T-helper 1 cell treated with Interleukin-12 subunit alpha and Interleukin-12 subunit beta and Interleukin-4 antibody, amounts not matched to agents 30 ng/mL and 1 ng/mL, for 36 hours (primary cell): ENCODE results near the gene CLASRP. TPM values are rescaled to one million over a fixed set of nuclear protein-coding genes. Genes with fewer than 3 reads are reported as not detected.

Experiments used
- intact Hi-C: fragments of 100-400 bp; cut with micrococcal nuclease; formaldehyde crosslinking; loops from one replicate; pipeline ENCODE4 v1.15.1; 2024
- total RNA-seq: library from RNA; stranded (reverse); gene quantifications from 2 replicates; pipeline ENCODE4 v1.2.3, GENCODE V29; 2022

Gene CLASRP
- total RNA-seq, 1 donor from 2014 or later, result 84.7 TPM

- intact Hi-C loops, result loop anchor here (1.0 to 2.0 kb wide), 7 partner anchors 19 to 156 kb away; partner anchors contain the start of genes CLASRP and GEMIN7
These were observed 20.6 kb downstream of the CLASRP start for GRCh38 chr19:45059258-45059965.

- intact Hi-C loops, result no loop called here
These were observed 23.1 kb downstream of the CLASRP start for GRCh38 chr19:45061965-45062364.

DNA sequence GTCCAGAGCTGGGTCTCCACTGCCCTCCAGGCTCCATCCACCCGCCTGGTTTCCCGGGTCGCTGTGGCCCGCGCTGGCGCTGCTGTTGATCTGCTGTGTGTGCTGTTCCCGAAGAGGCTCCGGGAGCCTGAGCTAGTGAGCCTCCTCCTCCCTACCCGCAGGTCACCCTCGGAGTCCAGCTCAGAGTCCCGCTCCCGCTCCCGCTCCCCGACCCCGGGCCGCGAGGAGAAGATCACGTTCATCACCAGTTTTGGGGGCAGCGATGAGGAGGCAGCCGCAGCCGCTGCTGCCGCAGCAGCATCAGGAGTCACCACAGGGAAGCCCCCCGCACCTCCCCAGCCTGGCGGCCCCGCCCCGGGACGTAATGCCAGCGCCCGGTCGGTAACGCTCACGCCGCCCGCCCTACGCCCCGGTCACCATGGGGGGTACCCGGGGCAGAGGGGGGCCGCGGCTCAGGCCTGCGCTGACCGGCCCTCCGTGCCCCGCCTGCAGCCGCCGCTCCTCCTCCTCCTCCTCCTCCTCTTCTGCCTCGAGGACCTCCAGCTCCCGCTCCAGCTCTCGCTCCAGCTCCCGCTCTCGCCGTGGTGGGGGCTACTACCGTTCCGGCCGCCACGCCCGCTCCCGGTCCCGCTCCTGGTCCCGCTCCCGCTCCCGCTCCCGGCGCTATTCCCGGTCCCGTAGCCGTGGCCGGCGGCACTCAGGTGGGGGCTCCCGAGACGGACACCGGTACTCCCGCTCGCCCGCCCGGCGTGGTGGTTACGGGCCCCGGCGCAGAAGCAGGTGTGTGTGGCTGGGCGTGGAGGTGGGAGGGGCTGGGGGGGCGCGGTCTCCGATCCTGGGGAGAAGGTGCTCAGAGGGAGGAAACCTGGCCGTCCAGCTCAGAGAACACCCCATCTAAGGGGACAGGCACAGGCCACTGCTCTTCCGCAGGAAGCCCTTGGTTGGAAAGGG, 25.3 kb downstream of the CLASRP start:
- intact Hi-C loops, result no loop called here

- intact Hi-C loops, result no loop called here
These were observed 28.2 kb downstream of the CLASRP start for GRCh38 chr19:45066921-45067661.

GRCh38 chr19:45068041-45068440, 29.2 kb downstream of the CLASRP start:
- intact Hi-C loops, result no loop called here

DNA sequence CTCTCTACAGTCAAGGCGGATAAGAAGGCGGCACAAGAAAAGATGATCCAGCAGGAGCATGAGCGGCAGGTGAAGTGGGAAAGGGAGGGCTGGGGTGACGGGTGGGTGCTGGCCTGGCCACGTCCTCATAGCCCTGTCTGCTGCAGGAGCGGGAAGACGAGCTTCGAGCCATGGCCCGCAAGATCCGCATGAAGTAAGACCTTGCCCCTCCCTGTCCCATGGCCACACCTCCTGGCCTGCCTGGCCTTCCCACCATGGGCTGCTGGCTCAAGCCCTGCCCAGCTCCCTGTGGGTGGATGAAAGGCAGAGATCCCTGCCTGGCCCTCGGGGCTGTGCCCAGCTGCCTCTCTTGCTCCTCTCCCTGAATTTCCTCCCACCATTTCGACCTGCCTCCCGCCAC, 30.2 kb downstream of the CLASRP start:
- intact Hi-C loops, result no loop called here

DNA sequence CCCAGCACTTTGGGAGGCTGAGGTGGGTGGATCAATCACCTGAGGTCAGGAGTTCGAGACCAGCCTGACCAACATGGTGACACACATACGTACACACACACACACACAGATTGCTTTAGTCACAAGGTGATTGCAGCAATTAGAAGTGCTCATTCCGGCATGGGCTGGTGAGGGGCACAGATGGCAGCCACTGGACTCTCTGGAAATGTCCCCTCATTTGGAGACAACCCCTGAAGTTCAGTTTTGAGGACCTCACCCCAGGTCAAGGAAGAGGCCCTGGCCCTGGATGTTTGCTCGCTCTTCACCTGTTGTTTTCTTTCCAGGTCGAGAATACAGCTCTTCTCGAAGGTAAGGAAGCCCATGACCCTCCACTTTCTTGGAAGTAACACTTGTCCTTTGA, 31.4 kb downstream of the CLASRP start:
- intact Hi-C loops, result no loop called here

DNA sequence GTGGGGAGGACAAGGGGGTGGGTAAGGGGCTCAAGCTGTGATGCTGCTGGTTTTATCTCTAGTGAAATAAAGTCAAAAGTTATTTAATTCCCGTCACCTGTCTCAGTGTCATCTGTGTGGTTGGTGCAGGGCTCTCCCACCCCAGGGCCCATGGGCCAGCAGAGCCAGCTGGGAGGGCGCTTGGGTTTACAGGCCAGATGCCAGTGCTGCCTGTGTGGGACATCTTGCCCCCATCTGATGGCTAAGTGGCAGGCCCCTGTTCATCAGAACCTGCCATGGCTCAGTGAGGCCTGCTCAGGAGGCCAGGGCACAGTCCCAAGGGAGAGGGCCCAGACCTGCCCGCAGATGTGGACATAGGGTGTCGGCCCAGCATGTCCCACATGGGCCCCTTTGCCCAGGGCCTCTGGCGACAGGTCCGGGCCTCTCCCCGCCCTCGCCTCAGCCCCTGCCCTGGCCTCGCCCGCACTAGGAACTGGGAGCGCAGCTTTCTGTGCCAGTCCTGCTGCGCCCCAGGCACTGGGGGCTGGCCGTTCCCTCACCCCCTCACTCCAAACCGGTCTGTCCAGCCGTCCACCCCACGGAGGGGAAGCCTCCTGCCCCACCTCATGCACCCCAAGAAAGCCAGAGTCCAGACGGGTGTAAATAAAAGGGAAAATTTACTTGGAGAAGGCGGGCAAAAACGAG, 32.2 kb downstream of the CLASRP start:
- intact Hi-C loops, result no loop called here

- intact Hi-C loops, result no loop called here
These were observed 32.7 kb downstream of the CLASRP start for GRCh38 chr19:45071545-45071938.

DNA sequence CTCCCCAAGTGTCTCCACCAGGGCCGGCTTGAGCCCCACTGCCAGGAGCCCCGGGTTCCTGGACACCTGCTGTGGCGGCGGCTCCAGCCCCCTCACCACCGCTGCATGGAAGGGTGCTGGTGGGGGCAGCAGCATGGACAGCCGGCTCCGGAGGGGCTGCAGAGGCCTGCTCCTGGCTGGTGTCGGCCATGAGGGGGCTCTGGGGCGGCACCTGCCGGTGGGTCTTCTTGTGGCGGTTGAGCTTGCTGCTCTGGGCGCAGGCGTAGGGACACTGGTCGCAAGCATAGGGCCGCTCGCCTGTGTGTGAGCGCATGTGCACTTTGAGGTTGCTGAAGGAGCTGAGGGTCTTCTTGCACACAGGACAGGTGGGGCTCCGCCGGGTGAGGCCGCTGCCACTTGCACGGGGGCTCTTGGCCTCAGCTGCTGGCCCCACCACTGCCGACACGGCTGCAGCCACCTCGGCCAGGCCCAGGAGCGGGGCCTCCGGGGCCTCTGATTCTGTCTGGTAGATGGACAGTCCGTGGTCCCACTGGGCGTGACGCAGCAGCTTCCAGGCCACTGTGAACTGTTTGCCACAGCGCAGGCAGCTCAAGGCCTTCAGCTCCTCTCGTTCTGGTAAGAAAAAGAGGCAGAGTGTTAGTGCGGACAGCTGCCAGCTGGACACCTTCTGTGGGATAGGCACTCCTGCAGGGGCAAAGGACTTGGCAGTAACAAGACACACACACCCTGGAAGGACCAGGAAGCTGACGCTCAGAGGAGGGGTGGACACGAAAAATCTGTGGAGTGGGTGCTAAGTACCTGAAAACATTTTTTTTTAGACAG, 33.3 kb downstream of the CLASRP start:
- intact Hi-C loops, result no loop called here

GRCh38 chr19:45074744-45075300, 36.0 kb downstream of the CLASRP start:
- intact Hi-C loops, result loop anchor here (1.0 to 5.0 kb wide), 2 partner anchors 73 to 185 kb away; partner anchors contain the start of gene RELB

DNA sequence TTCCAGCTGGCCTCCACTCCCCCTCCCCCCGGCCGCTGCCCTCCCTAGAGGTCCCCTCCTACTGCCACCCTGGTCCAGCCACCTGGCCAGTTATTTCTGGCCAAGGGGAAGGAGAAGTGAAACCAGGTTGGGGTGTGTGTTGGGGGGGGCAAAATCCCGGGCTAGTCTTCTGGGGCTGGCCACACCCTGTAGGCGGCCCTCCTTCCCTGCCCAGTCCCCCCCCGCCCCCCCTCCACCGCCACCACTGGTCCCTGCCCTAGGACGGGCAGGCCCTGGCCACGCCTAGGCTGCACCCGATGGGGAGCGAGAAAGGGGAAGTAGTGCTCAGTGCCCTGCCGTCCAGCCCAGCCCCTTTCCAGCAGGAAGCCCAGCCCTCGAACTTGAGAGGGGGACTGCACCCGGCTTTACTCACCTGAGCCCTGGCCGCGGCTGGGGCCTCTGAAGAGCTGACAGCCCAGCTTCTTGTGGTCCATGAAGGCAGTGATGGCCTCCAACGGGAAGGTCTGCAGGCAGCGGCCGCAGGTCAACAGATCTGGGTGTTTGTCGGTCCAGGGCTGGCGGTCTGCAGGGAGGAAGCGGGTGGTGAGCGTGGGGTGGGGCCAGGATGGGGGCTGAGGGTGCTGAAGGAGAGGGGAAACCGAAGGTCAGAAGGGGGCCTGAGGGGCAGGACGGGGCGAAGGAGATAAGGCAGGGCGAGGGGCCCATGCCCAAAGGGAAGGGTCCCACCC, 36.6 kb downstream of the CLASRP start:
- intact Hi-C loops, result loop anchor here (1.0 to 5.0 kb wide), 5 partner anchors 36 to 185 kb away; partner anchors contain the start of genes BLOC1S3, CLASRP, MARK4 and RELB

- intact Hi-C loops, result loop anchor here (1.0 to 5.0 kb wide), 4 partner anchors 37 to 175 kb away; partner anchors contain the start of genes BLOC1S3, CLASRP, MARK4 and RELB
These were observed 37.4 kb downstream of the CLASRP start, which contains the start of gene ZNF296 for GRCh38 chr19:45076029-45076850. ZNF296 (minus strand) TSS chr19:45076478; CDS start chr19:45076373, 105 bp downstream.

DNA sequence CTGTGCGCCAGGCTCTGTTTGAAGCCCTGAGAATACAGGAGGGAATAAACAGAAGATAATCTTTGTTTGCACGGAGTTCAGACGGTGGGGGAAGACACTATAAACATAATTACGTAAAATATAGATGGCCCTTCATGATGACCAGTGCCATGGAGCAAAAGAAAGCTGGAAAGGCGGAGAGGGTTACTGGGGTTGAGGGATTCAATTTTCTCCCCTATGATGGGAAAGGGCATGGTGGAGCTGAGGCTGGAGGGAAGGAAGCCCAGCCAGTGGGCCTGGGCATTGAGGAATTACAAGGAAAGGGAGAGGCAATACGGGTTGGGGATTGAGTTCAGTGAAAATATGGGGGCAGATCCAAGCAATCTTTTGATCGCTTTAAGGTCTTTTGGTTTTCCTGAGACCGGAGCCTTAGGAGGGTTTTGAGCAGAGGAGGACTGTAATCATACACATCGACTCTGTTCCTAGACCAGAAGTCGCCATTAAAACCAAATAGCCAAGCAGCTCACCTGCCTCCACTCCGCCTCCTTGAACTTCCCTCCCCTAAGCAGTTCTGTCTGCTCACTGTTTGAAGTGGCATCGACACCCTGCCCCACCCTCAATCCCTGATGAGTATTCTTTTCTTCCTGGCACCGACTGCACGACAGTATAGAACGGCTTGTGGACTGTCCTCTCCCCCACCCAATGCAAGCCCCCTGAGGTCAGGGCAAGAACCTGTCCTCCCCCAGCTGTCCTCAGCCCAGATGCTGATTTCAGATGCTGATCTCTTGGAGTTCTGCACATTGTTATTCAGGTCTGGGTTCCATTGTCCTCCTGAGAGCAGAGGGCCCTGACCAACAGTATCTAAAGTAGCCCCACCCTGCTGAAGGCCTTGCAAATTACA, 38.2 kb downstream of the CLASRP start:
- intact Hi-C loops, result loop anchor here (1.0 to 5.0 kb wide), 4 partner anchors 38 to 174 kb away; partner anchors contain the start of genes BLOC1S3, CLASRP, MARK4 and RELB

GRCh38 chr19:45078390-45079062, 39.7 kb downstream of the CLASRP start:
- intact Hi-C loops, result loop anchor here (1.0 to 5.0 kb wide), 4 partner anchors 9 to 76 kb away; partner anchors contain the start of gene RELB
